ENCODE measurements around the gene PLXNC1. TPM values are rescaled to one million over a fixed set of nuclear protein-coding genes. Genes with fewer than 3 reads are reported as not detected.

PLXNC1 gene
- total and polyA plus RNA-seq, 3 donors from 2014 or later, result 36.5 to 201 (median 96.5) TPM

DNA sequence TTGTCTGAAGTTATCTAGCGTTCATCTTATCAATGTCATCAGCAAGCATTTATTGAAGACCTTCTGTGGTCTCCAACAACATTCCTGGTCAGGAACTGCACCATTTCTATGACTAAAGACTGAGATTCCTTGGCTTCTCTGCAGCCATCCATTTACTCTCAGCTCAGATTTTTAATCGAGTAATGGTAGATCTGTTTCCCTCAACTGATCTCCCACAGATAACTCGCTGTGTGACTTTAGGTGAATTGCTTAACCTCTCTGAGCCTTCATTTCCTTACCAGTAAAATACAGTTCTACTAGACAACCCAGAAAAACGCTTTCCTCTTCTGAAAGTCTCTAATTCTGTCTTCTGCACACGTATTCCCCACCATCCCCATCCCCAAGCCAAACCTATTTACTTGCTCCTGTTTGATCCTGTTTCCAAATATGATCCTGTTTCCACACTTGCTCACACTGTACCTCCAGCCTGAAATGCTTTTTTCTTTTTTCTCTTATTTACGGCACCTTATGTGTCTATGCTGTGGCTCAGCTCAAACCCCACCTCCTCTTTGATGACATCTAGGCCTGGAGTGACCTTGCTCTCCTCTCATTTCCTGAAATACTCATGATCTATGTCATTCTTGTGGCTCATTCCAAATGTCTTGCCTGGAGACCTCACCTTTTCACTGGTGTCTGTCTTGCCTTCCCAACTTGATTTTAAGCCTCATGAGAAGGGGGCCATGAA, 21.8 kb downstream of the PLXNC1 start:
- Histone ChIP-seq H3K36me3 (ENCODE audit: low read depth, missing control alignments) (no peaks in the 10 kb centered on the region), H3K4me3 (no peak overlapping the region), H3K27me3 (no peaks in the 10 kb centered on the region), H3K9me3 (no peaks in the 10 kb centered on the region), H3K4me1 (no peaks in the 10 kb centered on the region), H3K27ac (no peak overlapping the region)
- DNase-seq, result no peak
- TF ChIP-seq, protein P1, sequence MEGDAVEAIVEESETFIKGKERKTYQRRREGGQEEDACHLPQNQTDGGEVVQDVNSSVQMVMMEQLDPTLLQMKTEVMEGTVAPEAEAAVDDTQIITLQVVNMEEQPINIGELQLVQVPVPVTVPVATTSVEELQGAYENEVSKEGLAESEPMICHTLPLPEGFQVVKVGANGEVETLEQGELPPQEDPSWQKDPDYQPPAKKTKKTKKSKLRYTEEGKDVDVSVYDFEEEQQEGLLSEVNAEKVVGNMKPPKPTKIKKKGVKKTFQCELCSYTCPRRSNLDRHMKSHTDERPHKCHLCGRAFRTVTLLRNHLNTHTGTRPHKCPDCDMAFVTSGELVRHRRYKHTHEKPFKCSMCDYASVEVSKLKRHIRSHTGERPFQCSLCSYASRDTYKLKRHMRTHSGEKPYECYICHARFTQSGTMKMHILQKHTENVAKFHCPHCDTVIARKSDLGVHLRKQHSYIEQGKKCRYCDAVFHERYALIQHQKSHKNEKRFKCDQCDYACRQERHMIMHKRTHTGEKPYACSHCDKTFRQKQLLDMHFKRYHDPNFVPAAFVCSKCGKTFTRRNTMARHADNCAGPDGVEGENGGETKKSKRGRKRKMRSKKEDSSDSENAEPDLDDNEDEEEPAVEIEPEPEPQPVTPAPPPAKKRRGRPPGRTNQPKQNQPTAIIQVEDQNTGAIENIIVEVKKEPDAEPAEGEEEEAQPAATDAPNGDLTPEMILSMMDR (IDR thresholded peaks at IDR 0.05), result no peak
- 77 to 78% methylated on average over 6 of the region's 6 CpGs for WGBS, 2 donors
- intact Hi-C loops (cut with DNase I; ENCODE audit: low total_unique reads), result no loop called here

DNA sequence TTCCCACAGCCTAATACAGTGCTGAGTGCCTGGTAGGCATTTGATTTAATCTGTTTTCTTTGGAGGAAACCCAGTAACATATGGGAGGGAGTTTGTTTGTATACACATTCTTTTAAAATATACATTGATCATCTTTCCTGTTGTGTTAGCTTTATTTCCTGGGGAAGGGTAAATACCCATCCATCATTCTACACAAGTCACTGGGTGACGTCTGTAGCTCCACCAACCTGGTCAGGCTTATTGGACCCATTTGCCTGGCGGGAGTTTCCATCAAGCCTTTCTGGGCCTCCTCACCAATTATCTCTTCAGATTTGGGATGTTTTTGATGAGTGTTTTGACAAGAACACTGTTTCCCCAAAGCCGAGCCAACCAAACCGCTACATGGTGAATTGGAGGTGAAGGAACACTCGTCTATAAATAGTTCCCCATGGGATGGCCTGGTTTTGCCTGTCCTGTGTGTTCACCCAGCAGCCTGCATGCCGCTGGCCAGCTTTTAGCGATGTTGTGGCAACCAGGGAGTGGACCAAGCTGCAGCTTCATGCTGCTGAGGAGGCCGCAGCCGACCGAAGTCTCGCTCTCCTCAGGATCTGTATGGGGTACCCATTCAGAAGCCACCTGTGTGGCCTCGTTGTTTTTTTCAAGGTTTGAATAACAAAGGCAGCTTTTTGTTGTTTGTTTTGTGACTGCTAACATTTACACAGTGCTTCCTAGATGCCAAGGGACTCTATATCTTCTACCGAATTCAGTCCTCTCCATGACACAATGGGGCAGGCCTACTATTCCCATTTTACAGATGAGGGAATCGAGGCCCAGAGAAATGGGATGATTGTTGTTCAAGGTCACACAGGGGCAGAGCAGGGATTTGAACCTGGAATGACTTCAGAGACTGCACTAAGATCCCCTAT, 22.6 kb downstream of the PLXNC1 start:
- Histone ChIP-seq H3K9me3 (no peaks in the 10 kb centered on the region), H3K27ac (no peak overlapping the region), H3K36me3 (ENCODE audit: low read depth, missing control alignments) (no peaks in the 10 kb centered on the region), H3K4me1 (no peaks in the 10 kb centered on the region), H3K4me3 (no peak overlapping the region), H3K27me3 (no peaks in the 10 kb centered on the region)
- intact Hi-C loops (cut with DNase I; ENCODE audit: low total_unique reads), result no loop called here
- TF ChIP-seq POLR2A (IDR thresholded peaks at IDR 0.05), result no peak
- TF ChIP-seq, protein P1 (IDR thresholded peaks at IDR 0.05), result no peak
- 82% methylated on average over 14 of the region's 14 CpGs for WGBS, 2 donors
- DNase-seq, result no peak

DNA sequence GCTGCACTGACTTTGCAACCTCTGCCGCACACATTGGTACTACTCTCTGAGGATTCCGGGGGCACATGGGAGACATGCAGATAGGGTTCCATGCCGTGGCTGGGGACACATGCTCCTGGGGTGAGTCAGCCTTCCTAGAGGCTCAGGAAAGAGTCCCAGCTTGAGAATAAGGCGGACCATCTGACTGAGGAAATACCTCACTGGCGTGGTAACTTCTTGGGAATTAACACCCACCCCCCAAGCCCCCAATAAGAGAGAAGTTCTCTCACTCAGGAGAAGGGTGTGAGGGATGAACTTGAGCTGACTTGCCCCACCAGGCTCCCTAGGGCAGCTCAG, 23.2 kb downstream of the PLXNC1 start:
- intact Hi-C loops (cut with DNase I; ENCODE audit: low total_unique reads), result no loop called here
- H3K4me1 ChIP-seq, result no peaks in the 10 kb centered on the region
- H3K27me3 ChIP-seq, result no peaks in the 10 kb centered on the region
- H3K9me3 ChIP-seq, result no peaks in the 10 kb centered on the region
- WGBS, 2 donors, result 95 to 99% methylated on average over 5 of the region's 5 CpGs
- DNase-seq, result no peak
- no peak overlapping the region for H3K4me3 ChIP-seq
- H3K36me3 ChIP-seq (ENCODE audit: low read depth, missing control alignments), result no peaks in the 10 kb centered on the region
- no peak overlapping the region for H3K27ac ChIP-seq
- no peak for TF ChIP-seq POLR2A (IDR thresholded peaks at IDR 0.05)

DNA sequence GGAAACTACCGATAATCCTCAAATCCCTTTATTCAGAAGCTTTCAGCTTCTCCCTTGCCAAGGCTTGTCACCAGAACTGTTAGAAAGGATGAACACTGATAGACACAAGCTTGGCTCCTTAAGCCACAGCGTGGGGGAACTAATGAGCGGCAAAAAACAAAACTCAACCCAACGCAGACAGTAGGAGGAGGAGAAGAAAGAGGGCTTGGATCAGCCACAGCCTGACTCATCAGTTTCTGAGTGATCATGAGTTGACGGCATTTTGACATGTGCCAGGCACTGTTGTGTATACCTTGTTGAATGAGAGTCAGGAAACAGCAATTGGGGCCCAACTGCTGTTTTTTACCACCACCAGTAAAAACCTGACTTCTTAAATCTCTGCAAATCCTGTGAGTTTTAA, 23.7 kb downstream of the PLXNC1 start:
- Histone ChIP-seq H3K27me3 (no peaks in the 10 kb centered on the region), H3K36me3 (ENCODE audit: low read depth, missing control alignments) (no peaks in the 10 kb centered on the region), H3K9me3 (no peaks in the 10 kb centered on the region), H3K4me1 (no peaks in the 10 kb centered on the region), H3K4me3 (no peak overlapping the region), H3K27ac (no peak overlapping the region)
- intact Hi-C loops (cut with DNase I; ENCODE audit: low total_unique reads), result no loop called here
- TF ChIP-seq, protein P1 (IDR thresholded peaks at IDR 0.05), result no peak
- no peak for TF ChIP-seq POLR2A (IDR thresholded peaks at IDR 0.05)
- no peak for DNase-seq
- 84 to 85% methylated on average over 5 of the region's 5 CpGs for WGBS, 2 donors

DNA sequence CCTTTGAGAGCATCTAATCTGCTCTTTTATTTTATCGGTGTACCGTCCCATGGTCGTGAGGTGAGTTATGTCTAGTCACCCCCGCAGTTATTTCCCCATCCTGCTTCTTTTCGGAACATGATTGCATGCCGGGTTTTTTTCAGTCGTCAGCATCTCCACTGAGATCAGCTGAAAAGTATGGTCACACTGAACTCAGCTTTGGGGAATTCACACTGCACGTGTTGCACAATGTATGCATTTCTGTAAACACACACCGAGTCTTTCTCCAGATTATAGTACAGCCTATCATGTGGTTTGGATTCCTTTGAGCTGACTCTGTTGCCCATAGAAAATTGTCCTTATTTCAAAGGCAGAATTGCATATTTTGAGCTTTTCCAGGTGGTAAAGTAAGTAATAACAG, 24.6 kb downstream of the PLXNC1 start:
- TF ChIP-seq, protein P1 (IDR thresholded peaks at IDR 0.05), result no peak
- no peak for TF ChIP-seq POLR2A (IDR thresholded peaks at IDR 0.05)
- 75 to 85% methylated on average over 9 of the region's 9 CpGs for WGBS, 2 donors

More for the DNA sequence above, 24.6 kb downstream of the PLXNC1 start:
- H3K36me3 ChIP-seq (ENCODE audit: low read depth, missing control alignments), result no peaks in the 10 kb centered on the region
- H3K27ac ChIP-seq, result no peak overlapping the region
- H3K27me3 ChIP-seq, result no peaks in the 10 kb centered on the region
- H3K9me3 ChIP-seq, result no peaks in the 10 kb centered on the region
- intact Hi-C loops (cut with DNase I; ENCODE audit: low total_unique reads), result no loop called here
- no peak overlapping the region for H3K4me3 ChIP-seq
- peak; percentile 22 for DNase-seq
- H3K4me1 ChIP-seq, result no peaks in the 10 kb centered on the region
